ENCODE results near the gene IQGAP1. TPM values are rescaled to one million over a fixed set of nuclear protein-coding genes. Genes with fewer than 3 reads are reported as not detected.

IQGAP1 gene
- total and polyA plus RNA-seq, 9 of the 15 experiments (the other 6 are each of a cell fraction or from before 2014, with no cell fraction given), result 37.6 to 143 (median 77.7) TPM

DNA sequence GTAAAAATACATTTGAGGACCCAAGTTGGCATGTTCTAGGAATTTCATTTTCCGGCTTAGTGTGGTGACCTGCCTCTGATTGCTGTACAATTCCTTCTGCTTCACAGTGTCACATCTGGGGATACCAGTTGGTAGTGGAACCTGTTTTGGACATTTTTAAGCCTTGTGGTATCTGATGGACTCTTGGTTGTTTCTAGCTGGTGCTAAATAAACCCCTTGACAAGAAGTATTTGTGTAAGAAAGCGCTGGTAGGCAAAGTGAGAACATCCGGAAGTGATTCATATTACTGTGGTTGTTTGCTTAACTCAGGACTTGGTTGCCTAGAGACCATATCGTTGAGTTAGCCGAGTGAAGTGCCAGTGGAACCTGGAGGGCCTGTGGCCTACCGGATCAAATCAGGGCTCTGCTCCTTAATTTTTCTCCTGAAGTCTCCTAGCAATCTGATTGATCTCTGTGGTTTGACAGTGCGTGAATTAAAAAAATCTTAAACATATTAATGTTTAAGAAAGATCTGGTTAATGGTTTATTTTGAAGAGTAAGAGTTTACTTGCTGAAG, 12.8 kb downstream of the IQGAP1 start (continued):
- TF ChIP-seq ZKSCAN3 (CRISPR knock-in tag; IDR thresholded peaks at IDR 0.05) (no peak), FOXO4 (CRISPR knock-in tag; IDR thresholded peaks at IDR 0.05) (no peak), ZNF143 (CRISPR knock-in tag; IDR thresholded peaks at IDR 0.05) (no peak), ZNF589 (CRISPR knock-in tag; IDR thresholded peaks at IDR 0.05; ENCODE audit: low read depth) (0 out of 2 replicates have a peak, but pooled peaks have one; percentile 49), BDP1 (IDR thresholded peaks at IDR 0.05; ENCODE audit: insufficient read depth, insufficient read length) (no peak), ZNF23 (CRISPR knock-in tag; IDR thresholded peaks at IDR 0.05) (no peak), TSC22D4 (tag; IDR thresholded peaks at IDR 0.05) (no peak), BRD9 (IDR thresholded peaks at IDR 0.05; ENCODE audit: low read depth, partially characterized antibody) (no peak), MXI1 (IDR thresholded peaks at IDR 0.05; ENCODE audit: low read depth, low read length) (peak; percentile 84), ZNF408 (CRISPR knock-in tag; IDR thresholded peaks at IDR 0.05; ENCODE audit: low read depth) (no peak), RUNX1 (IDR thresholded peaks at IDR 0.05; ENCODE audit: low read depth) (no peak), ATF7 (IDR thresholded peaks at IDR 0.05) (peak; percentile 78; the same call in 1 of the 2 replicates), MYNN (IDR thresholded peaks at IDR 0.05) (no peak), MYNN (CRISPR knock-in tag; IDR thresholded peaks at IDR 0.05) (no peak), ZNF766 (CRISPR knock-in tag; conservative IDR thresholded peaks at IDR 0.05) (peak; percentile 90), NEUROD1 (IDR thresholded peaks at IDR 0.05; ENCODE audit: borderline replicate concordance, low read depth, low read length, partially characterized antibody) (peak; percentile 83), KAT2B (IDR thresholded peaks at IDR 0.05; ENCODE audit: low read depth, low read length) (no peak), EGR1 (conservative IDR thresholded peaks at IDR 0.05) (no peak), TRIM24 (IDR thresholded peaks at IDR 0.05) (0 out of 4 replicates have a peak, but pooled peaks of 1 of the 2 experiments have one; percentile 18), ZNF780A (CRISPR knock-in tag; IDR thresholded peaks at IDR 0.05) (no peak), ZNF583 (CRISPR knock-in tag; IDR thresholded peaks at IDR 0.05) (no peak), CEBPG (CRISPR knock-in tag; IDR thresholded peaks at IDR 0.05) (no peak), CEBPG (tag; conservative IDR thresholded peaks at IDR 0.05 in 1 of 2, IDR thresholded peaks at IDR 0.05 in 1 of 2) (0 out of 4 replicates have a peak, but pooled peaks have one; percentile 24 to 33), GABPA (tag; conservative IDR thresholded peaks at IDR 0.05; ENCODE audit: low read depth) (peak; percentile 74), MTA3 (IDR thresholded peaks at IDR 0.05; ENCODE audit: borderline replicate concordance) (no peak), FOXJ3 (CRISPR knock-in tag; IDR thresholded peaks at IDR 0.05) (peak; percentile 92), TAF1 (IDR thresholded peaks at IDR 0.05; ENCODE audit: control insufficient read depth, extremely low read depth, insufficient read depth, low read length, severe bottlenecking) (no peak), JUN (IDR thresholded peaks at IDR 0.05; ENCODE audit: borderline replicate concordance, low read depth, low read length) (peak; percentile 87), JUN (CRISPR knock-in tag; IDR thresholded peaks at IDR 0.05; ENCODE audit: borderline replicate concordance) (no peak)
- TF ChIP-seq, protein P1, sequence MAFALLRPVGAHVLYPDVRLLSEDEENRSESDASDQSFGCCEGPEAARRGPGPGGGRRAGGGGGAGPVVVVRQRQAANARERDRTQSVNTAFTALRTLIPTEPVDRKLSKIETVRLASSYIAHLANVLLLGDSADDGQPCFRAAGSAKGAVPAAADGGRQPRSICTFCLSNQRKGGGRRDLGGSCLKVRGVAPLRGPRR (CRISPR knock-in tag; IDR thresholded peaks at IDR 0.05), result no peak
